ENCODE measurements around the gene C17orf67. TPM values are rescaled to one million over a fixed set of nuclear protein-coding genes. Genes with fewer than 3 reads are reported as not detected.

The C17orf67 gene
- 0.63 TPM in 1 of 2 replicates, not detected in the other for total RNA-seq (2014; rRNA removed; shearing (Covaris generic); ENCODE audit: low replicate concordance)

- Histone ChIP-seq H3K4me3 (peak within 1 kb of the TSS; percentile 69), H3K9me3 (no peaks in the 10 kb centered on the region), H3K27me3 (no peaks in the 10 kb centered on the region), H3K36me3 (peaks cover 23% of the 10 kb centered on the region)
- DNase-seq, result peak; percentile 97
Measured at GRCh38 chr17:56833809-56834379, at the start of gene C17orf67, which contains the start of gene DGKE. Gene C17orf67, minus strand, starts transcription at chr17:56833920. Its CDS starts 18,110 bp downstream, at chr17:56815810. Gene DGKE, plus strand, starts transcription at chr17:56834151. Its CDS starts 645 bp downstream, at chr17:56834796.

- H3K9me3 ChIP-seq, result no peaks in the 10 kb centered on the region
- peaks cover 29% of the 10 kb centered on the region for H3K36me3 ChIP-seq
- DNase-seq, result no peak
- H3K27me3 ChIP-seq, result no peaks in the 10 kb centered on the region
- no peak overlapping the region for H3K4me3 ChIP-seq
Measured at GRCh38 chr17:56881685-56882295, 48.1 kb upstream of the C17orf67 start.

GRCh38 chr17:56880571-56880970 lies 46.9 kb upstream of the C17orf67 start:
- Histone ChIP-seq H3K27me3 (no peaks in the 10 kb centered on the region), H3K4me3 (no peak overlapping the region), H3K36me3 (peaks cover 19% of the 10 kb centered on the region), H3K9me3 (no peaks in the 10 kb centered on the region)
- no peak for DNase-seq

GRCh38 chr17:56880133-56880532 lies 46.4 kb upstream of the C17orf67 start:
- H3K36me3 ChIP-seq, result peaks cover 15% of the 10 kb centered on the region
- H3K9me3 ChIP-seq, result no peaks in the 10 kb centered on the region
- H3K4me3 ChIP-seq, result no peak overlapping the region
- H3K27me3 ChIP-seq, result no peaks in the 10 kb centered on the region
- no peak for DNase-seq

- Histone ChIP-seq H3K36me3 (peaks cover 12% of the 10 kb centered on the region; the same call in 1 of the 2 replicates), H3K4me3 (no peak overlapping the region), H3K27me3 (no peaks in the 10 kb centered on the region), H3K9me3 (no peaks in the 10 kb centered on the region)
- no peak for DNase-seq
Measured at GRCh38 chr17:56879280-56879679, 45.6 kb upstream of the C17orf67 start.

- Histone ChIP-seq H3K27me3 (no peaks in the 10 kb centered on the region), H3K4me3 (no peak overlapping the region), H3K36me3 (peaks cover 4% of the 10 kb centered on the region; the same call in 1 of the 2 replicates), H3K9me3 (no peaks in the 10 kb centered on the region)
- no peak for DNase-seq
Measured at GRCh38 chr17:56876766-56877179, 43.1 kb upstream of the C17orf67 start.

- no peak for DNase-seq
- no peaks in the 10 kb centered on the region for H3K27me3 ChIP-seq
- H3K9me3 ChIP-seq, result no peaks in the 10 kb centered on the region
- no peak overlapping the region for H3K4me3 ChIP-seq
- no peaks in the 10 kb centered on the region for H3K36me3 ChIP-seq
Measured at GRCh38 chr17:56870081-56870651, 36.4 kb upstream of the C17orf67 start.

- DNase-seq, result no peak
- H3K4me3 ChIP-seq, result no peak overlapping the region
- H3K9me3 ChIP-seq, result no peaks in the 10 kb centered on the region
- H3K27me3 ChIP-seq, result no peaks in the 10 kb centered on the region
- H3K36me3 ChIP-seq, result 0 out of 2 replicates have a peak, but pooled peaks cover 5% of the 10 kb centered on the region
Measured at GRCh38 chr17:56868716-56869115, 35.0 kb upstream of the C17orf67 start.

GRCh38 chr17:56867948-56868376 lies 34.2 kb upstream of the C17orf67 start:
- no peaks in the 10 kb centered on the region for H3K27me3 ChIP-seq
- no peak overlapping the region for H3K4me3 ChIP-seq
- H3K36me3 ChIP-seq, result 0 out of 2 replicates have a peak, but pooled peaks cover 9% of the 10 kb centered on the region
- peak; percentile 75 for DNase-seq
- H3K9me3 ChIP-seq, result no peaks in the 10 kb centered on the region

- no peak for DNase-seq
- H3K9me3 ChIP-seq, result no peaks in the 10 kb centered on the region
Measured at GRCh38 chr17:56866496-56866895, 32.8 kb upstream of the C17orf67 start.

GRCh38 chr17:56866076-56866475 lies 32.4 kb upstream of the C17orf67 start:
- no peak for DNase-seq
- Histone ChIP-seq H3K36me3 (peaks cover 17% of the 10 kb centered on the region; the same call in 1 of the 2 replicates), H3K9me3 (no peaks in the 10 kb centered on the region), H3K27me3 (no peaks in the 10 kb centered on the region), H3K4me3 (no peak overlapping the region)

More at GRCh38 chr17:56866496-56866895, 32.8 kb upstream of the C17orf67 start:
- Histone ChIP-seq H3K27me3 (no peaks in the 10 kb centered on the region), H3K4me3 (no peak overlapping the region), H3K36me3 (peaks cover 17% of the 10 kb centered on the region; the same call in 1 of the 2 replicates)

GRCh38 chr17:56863974-56864373 lies 30.3 kb upstream of the C17orf67 start:
- DNase-seq, result no peak
- Histone ChIP-seq H3K4me3 (no peak overlapping the region), H3K36me3 (peaks cover 21% of the 10 kb centered on the region), H3K9me3 (no peaks in the 10 kb centered on the region), H3K27me3 (no peaks in the 10 kb centered on the region)

GRCh38 chr17:56861899-56862298 lies 28.2 kb upstream of the C17orf67 start:
- Histone ChIP-seq H3K36me3 (peaks cover 29% of the 10 kb centered on the region), H3K4me3 (no peak overlapping the region), H3K9me3 (no peaks in the 10 kb centered on the region), H3K27me3 (no peaks in the 10 kb centered on the region)
- no peak for DNase-seq

- DNase-seq, result no peak
- H3K27me3 ChIP-seq, result no peaks in the 10 kb centered on the region
- peaks cover 13% of the 10 kb centered on the region for H3K36me3 ChIP-seq
- no peaks in the 10 kb centered on the region for H3K9me3 ChIP-seq
- no peak overlapping the region for H3K4me3 ChIP-seq
Measured at GRCh38 chr17:56851008-56851407, 17.3 kb upstream of the C17orf67 start.

- Histone ChIP-seq H3K36me3 (peaks cover 17% of the 10 kb centered on the region), H3K9me3 (no peaks in the 10 kb centered on the region), H3K27me3 (no peaks in the 10 kb centered on the region), H3K4me3 (no peak overlapping the region)
- DNase-seq, result no peak
Measured at GRCh38 chr17:56850591-56850990, 16.9 kb upstream of the C17orf67 start.

- DNase-seq, result no peak
- Histone ChIP-seq H3K36me3 (peaks cover 17% of the 10 kb centered on the region), H3K9me3 (no peaks in the 10 kb centered on the region), H3K27me3 (no peaks in the 10 kb centered on the region), H3K4me3 (no peak overlapping the region)
Measured at GRCh38 chr17:56849131-56849530, 15.4 kb upstream of the C17orf67 start.

GRCh38 chr17:56847106-56847505 lies 13.4 kb upstream of the C17orf67 start:
- DNase-seq, result no peak
- H3K9me3 ChIP-seq, result no peaks in the 10 kb centered on the region
- no peak overlapping the region for H3K4me3 ChIP-seq
- no peaks in the 10 kb centered on the region for H3K27me3 ChIP-seq
- H3K36me3 ChIP-seq, result peaks cover 19% of the 10 kb centered on the region

Data from MG63 (cell line).